Mucosa of gallbladder (tissue), 1 donor: ENCODE data around the gene ZNF385B. TPM values are rescaled to one million over a fixed set of nuclear protein-coding genes. Genes with fewer than 3 reads are reported as not detected.

Source experiments
- DNase-seq: peaks from one replicate; pipeline ENCODE4 v3.0.0-alpha.2; 2020; ENCODE audit warnings: low spot score
- total RNA-seq: library from RNA; stranded (reverse); gene quantifications from one replicate; pipeline ENCODE4 v1.2.1, GENCODE V29; 2021
- donor health status: DM: no; HTN: no; CAD: no.

ZNF385B gene
- total RNA-seq, 1 donor from 2014 or later = 3.2 TPM

DNA sequence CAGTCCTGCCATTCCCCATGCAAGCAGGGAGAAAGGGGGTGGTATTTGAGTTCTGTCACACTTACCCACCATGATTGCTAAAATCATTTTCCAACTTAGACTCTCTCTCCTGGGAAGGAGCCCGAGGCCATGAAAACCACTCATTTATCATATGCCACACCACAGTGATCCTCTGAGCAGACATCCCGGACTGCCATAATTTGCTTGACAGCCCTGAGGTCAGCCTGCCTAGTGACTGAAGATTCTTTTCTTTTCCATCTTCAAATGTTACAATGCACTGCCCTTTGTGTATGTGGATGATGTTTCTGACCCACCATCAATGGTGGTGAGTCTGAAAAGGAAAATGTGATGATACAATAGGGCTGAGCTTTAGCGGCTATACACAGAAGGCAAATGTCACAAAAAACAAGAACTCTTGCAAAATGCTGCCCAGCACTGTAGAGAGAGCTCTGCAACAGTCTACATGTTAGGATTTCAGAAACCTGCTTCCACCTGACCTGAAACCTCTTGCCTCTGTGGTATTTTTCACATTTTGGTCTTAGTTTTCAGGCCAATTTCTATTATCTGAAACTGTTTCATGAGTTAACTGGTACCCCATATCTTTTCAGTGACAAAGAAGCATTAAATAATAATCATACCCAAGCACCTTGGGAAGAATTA lies 272.8 kb downstream of the ZNF385B start:
- DNase-seq = no peak

GRCh38 chr2:179584760-179585159 lies 276.7 kb downstream of the ZNF385B start:
- no peak for DNase-seq

DNA sequence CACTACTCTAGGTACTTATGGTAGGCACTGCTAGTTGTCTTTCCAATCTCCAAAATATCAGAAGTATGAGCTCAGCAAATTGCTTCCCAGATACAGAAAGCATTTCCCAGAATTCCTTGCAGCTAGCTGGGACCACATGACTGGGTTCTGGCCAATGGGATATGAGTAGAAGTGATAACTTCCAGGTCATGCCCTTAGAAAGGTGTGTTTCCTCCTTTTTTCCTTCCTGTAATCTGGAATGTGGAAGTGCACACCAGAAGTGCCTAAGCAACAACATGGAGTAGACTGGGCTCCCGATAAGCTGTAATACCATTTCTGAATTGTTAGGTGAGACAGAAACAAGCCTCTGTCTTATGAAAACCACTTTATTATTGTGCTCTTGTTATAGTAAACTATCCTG lies 279.8 kb downstream of the ZNF385B start:
- DNase-seq = no peak

DNA sequence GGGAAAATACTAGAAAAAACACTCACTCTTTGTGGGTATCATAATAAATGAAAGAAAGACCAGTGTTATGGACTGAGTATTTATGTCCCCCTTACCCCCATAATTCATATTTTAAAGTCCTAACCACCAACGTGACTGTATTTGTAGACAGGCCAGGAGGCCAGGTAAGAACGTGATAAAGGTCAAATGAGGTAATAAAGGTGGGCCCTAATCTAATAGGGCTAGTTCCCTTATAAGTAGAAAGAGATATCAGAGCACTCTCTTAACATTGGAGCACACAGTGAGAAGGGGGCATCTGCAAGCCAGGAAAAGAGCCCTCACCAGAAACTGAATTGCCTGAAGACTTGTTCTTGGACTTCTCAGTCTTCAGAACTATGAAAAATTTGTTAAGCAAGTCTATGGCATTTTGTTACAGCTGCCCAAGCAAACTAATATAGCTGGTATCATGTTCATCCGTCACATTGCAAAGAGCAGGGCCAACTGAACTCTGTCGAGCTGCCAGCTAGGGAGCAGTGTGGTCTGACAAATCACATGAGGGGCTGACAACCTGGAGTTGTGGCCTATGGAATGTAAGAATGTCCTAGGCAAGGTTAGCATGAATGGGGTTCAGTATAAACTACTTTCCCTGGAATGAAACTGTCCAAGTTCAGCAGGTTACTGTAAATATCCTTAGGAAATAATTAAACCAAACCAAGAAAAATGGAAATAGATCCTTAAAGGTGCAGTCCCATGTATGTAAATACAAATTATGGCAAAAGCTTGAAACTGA lies 280.9 kb downstream of the ZNF385B start:
- DNase-seq = no peak

GRCh38 chr2:179579800-179580199 lies 281.6 kb downstream of the ZNF385B start:
- DNase-seq = no peak

GRCh38 chr2:179578171-179578916 lies 283.1 kb downstream of the ZNF385B start:
- DNase-seq = no peak

DNA sequence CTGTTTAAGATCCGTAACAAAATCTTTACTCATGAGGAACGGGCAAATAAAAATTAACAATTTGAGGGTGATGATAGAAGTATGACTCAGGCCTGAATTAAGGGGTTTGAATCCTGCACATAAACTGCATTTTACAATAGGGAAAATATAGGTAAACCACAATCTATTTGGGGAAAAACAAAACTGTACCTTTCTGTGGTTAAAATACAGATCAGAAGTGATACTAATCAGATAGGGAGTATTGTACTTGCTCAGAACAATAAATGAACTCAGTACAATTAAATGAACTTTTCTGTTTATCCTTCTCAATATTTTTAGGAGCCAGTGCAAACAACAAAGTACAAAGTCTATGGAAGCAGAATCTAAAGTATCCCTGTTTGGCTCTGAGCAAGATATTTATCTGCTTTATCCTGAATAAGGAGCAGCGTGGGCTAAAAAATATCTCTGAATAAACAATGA lies 287.3 kb downstream of the ZNF385B start:
- DNase-seq = no peak

DNA sequence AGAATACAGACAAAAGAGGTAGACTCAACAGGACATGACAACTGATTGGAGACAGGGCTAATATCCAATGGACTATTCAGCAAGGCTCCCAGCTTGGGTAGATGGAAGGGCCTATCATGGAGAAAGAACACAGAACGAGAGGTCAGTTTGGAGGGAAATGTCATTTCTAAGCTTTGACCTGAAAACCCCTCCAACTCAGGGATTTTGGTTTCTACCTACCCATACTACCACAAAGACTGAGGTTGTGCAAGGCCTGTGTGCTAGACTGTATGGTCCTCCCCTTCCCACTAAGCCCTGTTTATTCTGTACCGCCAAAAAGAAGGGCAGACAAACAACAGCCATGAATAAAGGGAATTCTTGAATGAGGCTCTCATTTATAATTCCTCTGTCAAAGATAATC lies 288.9 kb downstream of the ZNF385B start:
- DNase-seq = no peak

DNA sequence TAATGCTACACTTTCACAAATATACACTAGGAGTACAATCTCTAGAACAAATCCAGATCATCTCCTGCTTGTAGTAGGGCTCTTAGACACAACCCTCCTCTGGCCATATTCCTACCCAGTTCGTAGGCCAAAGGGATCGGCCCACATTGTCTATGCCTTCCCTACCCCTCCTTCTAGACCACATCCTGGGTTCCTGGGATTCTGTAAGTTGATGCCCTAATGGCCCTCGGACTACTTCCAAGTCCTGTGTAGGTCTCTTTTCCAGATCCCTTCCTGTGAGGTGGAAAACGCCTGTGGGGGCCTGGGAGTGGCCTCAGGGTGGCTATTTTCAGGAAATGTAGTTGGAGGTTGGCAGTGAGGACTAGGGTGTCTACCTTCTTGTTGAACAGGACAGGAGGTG lies 289.7 kb downstream of the ZNF385B start:
- DNase-seq = no peak

DNA sequence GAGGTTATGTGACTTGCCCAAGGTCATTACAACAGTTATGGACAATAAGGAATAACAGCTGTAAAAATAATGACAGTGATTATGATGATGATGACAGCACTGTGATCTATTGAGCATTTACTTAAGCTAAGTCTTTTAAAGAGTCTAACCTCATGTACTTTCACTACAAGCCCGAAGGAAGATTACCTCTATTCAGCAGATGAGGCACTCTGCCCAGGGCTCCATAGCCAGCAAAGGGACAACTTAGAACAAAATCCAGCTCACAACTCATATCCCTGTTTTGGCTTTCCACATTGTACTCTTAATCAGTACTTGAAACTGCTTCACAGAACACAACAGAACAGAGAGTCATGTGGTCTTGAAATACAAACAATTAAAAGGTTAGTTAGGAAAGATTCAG lies 290.2 kb downstream of the ZNF385B start:
- no peak for DNase-seq

- no peak for DNase-seq
These were observed 291.6 kb downstream of the ZNF385B start for GRCh38 chr2:179569831-179570233.

DNA sequence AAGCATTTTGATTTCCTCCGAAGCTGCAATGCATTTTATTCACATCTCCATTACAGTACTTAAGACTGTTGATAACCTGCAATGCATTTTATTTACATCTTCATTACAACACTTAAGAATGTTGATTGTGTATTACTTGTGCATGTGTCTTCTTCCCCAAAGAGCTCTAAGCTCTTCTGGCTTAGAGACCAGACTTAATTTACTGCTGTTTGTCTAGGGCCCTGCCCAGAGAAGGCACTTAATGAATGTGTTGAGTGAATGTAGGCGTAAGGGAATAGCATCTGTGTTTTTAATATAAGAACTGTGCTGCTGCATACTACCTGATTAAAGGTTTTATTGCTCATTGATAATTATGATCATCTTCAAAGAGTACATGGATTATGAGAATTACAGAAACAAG lies 295.6 kb downstream of the ZNF385B start:
- DNase-seq = no peak

GRCh38 chr2:179562330-179562885 lies 299.0 kb downstream of the ZNF385B start:
- DNase-seq = no peak

DNA sequence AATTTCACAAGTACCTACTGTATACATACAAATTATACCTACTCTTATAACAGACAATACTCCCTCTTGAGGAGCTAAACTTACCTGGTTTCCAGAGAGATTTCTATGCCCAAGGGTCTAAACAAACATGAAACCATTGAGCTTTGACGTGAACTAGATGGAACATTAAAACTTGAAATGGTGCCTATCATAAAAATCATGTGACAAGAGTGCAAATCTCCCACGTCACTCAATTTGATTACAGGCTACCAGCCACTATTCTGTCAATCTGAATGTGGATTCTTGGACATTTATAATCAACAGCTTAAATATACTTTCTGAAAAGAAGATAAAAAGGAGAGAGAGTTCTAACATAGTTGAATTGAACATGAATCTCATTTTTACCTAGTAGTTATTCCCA lies 299.7 kb downstream of the ZNF385B start:
- no peak for DNase-seq

- DNase-seq = no peak
These were observed 301.1 kb downstream of the ZNF385B start for GRCh38 chr2:179560257-179560735.

GRCh38 chr2:179559108-179559806 lies 302.2 kb downstream of the ZNF385B start:
- no peak for DNase-seq

- DNase-seq = no peak
These were observed 303.1 kb downstream of the ZNF385B start for GRCh38 chr2:179558010-179558934.

DNA sequence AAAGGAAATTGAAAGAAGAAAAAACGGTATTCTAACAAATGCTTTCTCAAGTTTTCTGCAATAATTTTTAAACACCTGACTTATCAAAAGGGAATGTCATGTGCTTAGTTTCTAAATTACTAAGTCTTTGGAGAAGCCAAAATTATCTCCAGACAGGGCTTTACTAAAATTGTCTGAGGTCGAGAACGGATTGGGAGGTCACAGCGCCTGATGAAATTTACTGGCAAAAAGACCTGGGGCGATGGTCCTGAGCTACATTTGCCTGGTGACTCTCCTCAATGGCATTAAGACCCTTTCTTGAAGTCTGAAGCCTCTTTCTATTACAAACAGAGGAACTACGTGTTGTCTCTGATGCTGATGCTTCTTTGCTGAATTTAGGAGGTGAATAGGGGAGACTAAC lies 305.0 kb downstream of the ZNF385B start:
- DNase-seq = no peak

DNA sequence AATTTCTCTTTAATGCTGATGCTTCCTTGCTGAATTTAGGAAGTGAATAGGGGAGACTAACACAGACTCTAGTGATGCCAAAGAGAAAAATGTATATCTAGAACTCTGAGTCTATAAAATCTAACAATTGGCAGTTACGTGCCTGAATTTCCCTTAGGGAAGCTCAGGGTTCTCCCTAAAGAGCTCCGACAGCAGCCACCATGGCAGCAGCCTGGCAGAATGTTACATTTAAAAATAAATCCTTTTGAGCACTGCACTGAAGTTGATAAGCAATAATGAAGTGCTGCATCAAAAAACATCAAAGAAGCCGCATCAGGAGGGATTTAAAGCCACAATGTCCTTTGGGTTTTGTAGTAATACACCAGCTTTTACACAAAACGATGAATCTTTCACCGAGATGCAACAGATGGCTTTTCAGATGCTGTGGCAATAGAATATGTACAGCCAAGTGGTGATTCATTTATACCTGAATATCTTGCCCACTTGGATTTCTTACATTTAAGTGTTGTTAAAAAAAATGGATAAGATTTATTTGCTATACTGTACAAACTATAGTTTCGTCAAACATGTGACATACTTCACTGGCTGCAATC lies 305.6 kb downstream of the ZNF385B start:
- DNase-seq = no peak
